ENCODE data around the gene ZGRF1.
"Not testable (repeated sequence)": the region's sequence is repeated elsewhere in the genome, so short reads cannot be mapped to it uniquely, and the experiment has no call there.

The ZGRF1 gene

GRCh38 chr4:112516471-112517066 is 120.1 kb downstream of the ZGRF1 start:
- no peak for DNase-seq (ENCODE audit: low spot score)

GRCh38 chr4:112516066-112516470 is 120.6 kb downstream of the ZGRF1 start, which contains the start of gene NEUROG2:
Gene NEUROG2, minus strand, starts transcription at chr4:112516180. Its CDS starts 705 bp downstream, at chr4:112515475.
- no peak for DNase-seq (ENCODE audit: low spot score)

GRCh38 chr4:112515198-112516065 is 121.3 kb downstream of the ZGRF1 start:
- peak; percentile 59 for DNase-seq (ENCODE audit: low spot score)

GRCh38 chr4:112514647-112515197 is 122.0 kb downstream of the ZGRF1 start:
- no peak for DNase-seq (ENCODE audit: low spot score)

GRCh38 chr4:112513971-112514646 is 122.6 kb downstream of the ZGRF1 start:
- DNase-seq (ENCODE audit: low spot score) = no peak

- no peak for DNase-seq (ENCODE audit: low spot score)
Measured at GRCh38 chr4:112511803-112512118, 124.9 kb downstream of the ZGRF1 start.

GRCh38 chr4:112511093-112511802 is 125.5 kb downstream of the ZGRF1 start:
- DNase-seq (ENCODE audit: low spot score) = no peak

- DNase-seq (ENCODE audit: low spot score) = no peak
Measured at GRCh38 chr4:112510291-112511092, 126.2 kb downstream of the ZGRF1 start.

GRCh38 chr4:112509243-112510141 is 127.2 kb downstream of the ZGRF1 start:
- DNase-seq (ENCODE audit: low spot score) = peak; percentile 39

- DNase-seq (ENCODE audit: low spot score) = no peak
Measured at GRCh38 chr4:112508356-112508755, 128.4 kb downstream of the ZGRF1 start.

- DNase-seq (ENCODE audit: low spot score) = no peak
Measured at GRCh38 chr4:112504807-112505206, 131.9 kb downstream of the ZGRF1 start.

- DNase-seq (ENCODE audit: low spot score) = no peak
Measured at GRCh38 chr4:112502871-112503270, 133.8 kb downstream of the ZGRF1 start.

- no peak for DNase-seq (ENCODE audit: low spot score)
Measured at GRCh38 chr4:112492321-112492720, 144.4 kb downstream of the ZGRF1 start.

GRCh38 chr4:112490808-112491207 is 145.9 kb downstream of the ZGRF1 start:
- DNase-seq (ENCODE audit: low spot score) = not testable (repeated sequence)
